Activated T-cell treated with anti-CD3 and anti-CD28 coated beads, Interleukin-2, amount 50 U/mL, for 4 hours (primary cell): ENCODE measurements around the gene ACSM4. TPM values are rescaled to one million over a fixed set of nuclear protein-coding genes. Genes with fewer than 3 reads are reported as not detected.
"Not testable (repeated sequence)": the region's sequence is repeated elsewhere in the genome, so short reads cannot be mapped to it uniquely, and the experiment has no call there.

Source experiments
- ATAC-seq, 2 donors: fragments of 200-7000 bp; cut with Tn5 transposase; one replicate each; pipeline ENCODE4 v1.10.0; 2021
- DNase-seq: peaks from one replicate; pipeline ENCODE4 v3.0.0-alpha.2; 2020
- H3K27me3 Mint-ChIP-seq: one replicate; pipeline ENCODE4 v1.8.0; 2021; ENCODE audit warnings: low read depth, mixed read lengths
- H3K36me3 Mint-ChIP-seq: one replicate; pipeline ENCODE4 v1.8.0; 2022; ENCODE audit warnings: mixed read lengths; ENCODE audit not compliant: insufficient read depth
- H3K4me1 Mint-ChIP-seq: one replicate; pipeline ENCODE4 v1.8.0; 2021; ENCODE audit warnings: low read depth, mixed read lengths
- H3K4me3 Mint-ChIP-seq: one replicate; pipeline ENCODE4 v1.8.0; 2021; ENCODE audit warnings: mild to moderate bottlenecking, moderate library complexity, mixed read lengths
- H3K9me3 Mint-ChIP-seq: one replicate; pipeline ENCODE4 v1.8.0; 2021; ENCODE audit warnings: mixed read lengths
- total RNA-seq, 3 donors: library from RNA; stranded (reverse); gene quantifications; one replicate each; pipeline ENCODE4 v1.2.1, GENCODE V29; 2021

The ACSM4 gene
- total RNA-seq, 3 donors from 2014 or later, result not detected

GRCh38 chr12:7303230-7303629 is 642 bp upstream of the ACSM4 start:
- no peaks in the 10 kb centered on the region for H3K36me3 Mint-ChIP-seq
- no peaks in the 10 kb centered on the region for H3K4me1 Mint-ChIP-seq
- H3K4me3 Mint-ChIP-seq, result no peak overlapping the region
- peaks cover 15% of the 10 kb centered on the region for H3K27me3 Mint-ChIP-seq
- ATAC-seq, result no peak
- DNase-seq, result no peak
- no peaks in the 10 kb centered on the region for H3K9me3 Mint-ChIP-seq

GRCh38 chr12:7304456-7304855 is 584 bp downstream of the ACSM4 start:
- no peaks in the 10 kb centered on the region for H3K36me3 Mint-ChIP-seq
- no peak for ATAC-seq
- no peaks in the 10 kb centered on the region for H3K9me3 Mint-ChIP-seq
- no peak overlapping the region for H3K4me3 Mint-ChIP-seq
- peaks cover 10% of the 10 kb centered on the region for H3K27me3 Mint-ChIP-seq
- H3K4me1 Mint-ChIP-seq, result no peaks in the 10 kb centered on the region
- DNase-seq, result no peak

GRCh38 chr12:7310070-7310469 is 6.2 kb downstream of the ACSM4 start:
- Mint-ChIP-seq H3K27me3 (no peaks in the 10 kb centered on the region), H3K9me3 (no peaks in the 10 kb centered on the region)
- DNase-seq, result no peak

GRCh38 chr12:7319930-7320329 is 16.1 kb downstream of the ACSM4 start:
- no peaks in the 10 kb centered on the region for H3K9me3 Mint-ChIP-seq
- DNase-seq, result no peak
- H3K4me3 Mint-ChIP-seq, result no peak overlapping the region
- no peak for ATAC-seq
- H3K4me1 Mint-ChIP-seq, result no peaks in the 10 kb centered on the region
- no peaks in the 10 kb centered on the region for H3K27me3 Mint-ChIP-seq
- H3K36me3 Mint-ChIP-seq, result no peaks in the 10 kb centered on the region

More at GRCh38 chr12:7310070-7310469, 6.2 kb downstream of the ACSM4 start:
- H3K4me3 Mint-ChIP-seq, result no peak overlapping the region
- no peaks in the 10 kb centered on the region for H3K36me3 Mint-ChIP-seq
- H3K4me1 Mint-ChIP-seq, result no peaks in the 10 kb centered on the region
- no peak for ATAC-seq

GRCh38 chr12:7321624-7322023 is 17.8 kb downstream of the ACSM4 start:
- ATAC-seq, result no peak

GRCh38 chr12:7322599-7322998 is 18.7 kb downstream of the ACSM4 start:
- no peak for ATAC-seq
- Mint-ChIP-seq H3K9me3 (no peaks in the 10 kb centered on the region), H3K4me1 (no peaks in the 10 kb centered on the region), H3K4me3 (no peak overlapping the region), H3K27me3 (peaks cover 1% of the 10 kb centered on the region), H3K36me3 (no peaks in the 10 kb centered on the region)
- DNase-seq, result no peak

More at GRCh38 chr12:7321624-7322023, 17.8 kb downstream of the ACSM4 start:
- no peaks in the 10 kb centered on the region for H3K9me3 Mint-ChIP-seq
- H3K4me1 Mint-ChIP-seq, result no peaks in the 10 kb centered on the region
- no peaks in the 10 kb centered on the region for H3K36me3 Mint-ChIP-seq
- DNase-seq, result no peak
- no peaks in the 10 kb centered on the region for H3K27me3 Mint-ChIP-seq
- H3K4me3 Mint-ChIP-seq, result no peak overlapping the region

GRCh38 chr12:7324176-7324575 is 20.3 kb downstream of the ACSM4 start:
- no peaks in the 10 kb centered on the region for H3K36me3 Mint-ChIP-seq
- no peaks in the 10 kb centered on the region for H3K9me3 Mint-ChIP-seq
- H3K4me3 Mint-ChIP-seq, result no peak overlapping the region
- H3K4me1 Mint-ChIP-seq, result no peaks in the 10 kb centered on the region
- DNase-seq (no peak), ATAC-seq (no peak)
- H3K27me3 Mint-ChIP-seq, result peaks cover 7% of the 10 kb centered on the region

- Mint-ChIP-seq H3K4me3 (no peak overlapping the region), H3K36me3 (no peaks in the 10 kb centered on the region), H3K4me1 (peaks cover 4% of the 10 kb centered on the region), H3K9me3 (no peaks in the 10 kb centered on the region), H3K27me3 (peaks cover 17% of the 10 kb centered on the region)
- DNase-seq, result no peak
- no peak for ATAC-seq
These were observed 24.0 kb downstream of the ACSM4 start for GRCh38 chr12:7327918-7328317.

- not testable (repeated sequence) for ATAC-seq, DNase-seq, H3K9me3 Mint-ChIP-seq
These were observed 33.9 kb downstream of the ACSM4 start for GRCh38 chr12:7337790-7338189.

GRCh38 chr12:7339675-7340074 is 35.8 kb downstream of the ACSM4 start:
- Mint-ChIP-seq H3K9me3 (peaks cover 12% of the 10 kb centered on the region), H3K27me3 (no peaks in the 10 kb centered on the region), H3K36me3 (peaks cover 1% of the 10 kb centered on the region), H3K4me3 (no peak overlapping the region), H3K4me1 (peaks cover 5% of the 10 kb centered on the region)
- no peak for DNase-seq
- ATAC-seq, result no peak

More at GRCh38 chr12:7337790-7338189, 33.9 kb downstream of the ACSM4 start:
- H3K36me3 Mint-ChIP-seq, H3K27me3 Mint-ChIP-seq, H3K4me3 Mint-ChIP-seq, H3K4me1 Mint-ChIP-seq: not testable (repeated sequence)

GRCh38 chr12:7344833-7345606 is 41.1 kb downstream of the ACSM4 start:
- DNase-seq (no peak), ATAC-seq (no peak)
- H3K4me3 Mint-ChIP-seq, result no peak overlapping the region
- H3K27me3 Mint-ChIP-seq, result peaks cover 1% of the 10 kb centered on the region
- peaks cover 10% of the 10 kb centered on the region for H3K4me1 Mint-ChIP-seq
- peaks cover 1% of the 10 kb centered on the region for H3K36me3 Mint-ChIP-seq
- peaks cover 27% of the 10 kb centered on the region for H3K9me3 Mint-ChIP-seq

- no peak overlapping the region for H3K4me3 Mint-ChIP-seq
- DNase-seq (no peak), ATAC-seq (no peak)
- peaks cover 5% of the 10 kb centered on the region for H3K27me3 Mint-ChIP-seq
- H3K36me3 Mint-ChIP-seq, result peaks cover 1% of the 10 kb centered on the region
- peaks cover 27% of the 10 kb centered on the region for H3K9me3 Mint-ChIP-seq
- peaks cover 15% of the 10 kb centered on the region for H3K4me1 Mint-ChIP-seq
These were observed 42.8 kb downstream of the ACSM4 start for GRCh38 chr12:7346551-7347225.

GRCh38 chr12:7349418-7349817 is 45.5 kb downstream of the ACSM4 start:
- ATAC-seq (no peak), DNase-seq (no peak)
- Mint-ChIP-seq H3K27me3 (peaks cover 5% of the 10 kb centered on the region), H3K36me3 (no peaks in the 10 kb centered on the region), H3K4me3 (no peak overlapping the region), H3K9me3 (peaks cover 16% of the 10 kb centered on the region), H3K4me1 (peaks cover 15% of the 10 kb centered on the region)

- ATAC-seq (peak in 1 of 2 donors; percentile 14), DNase-seq (no peak)
- H3K27me3 Mint-ChIP-seq, result peaks cover 8% of the 10 kb centered on the region
- H3K9me3 Mint-ChIP-seq, result peaks cover 3% of the 10 kb centered on the region
- H3K4me1 Mint-ChIP-seq, result peaks cover 14% of the 10 kb centered on the region
- H3K36me3 Mint-ChIP-seq, result no peaks in the 10 kb centered on the region
- H3K4me3 Mint-ChIP-seq, result no peak overlapping the region
These were observed 47.3 kb downstream of the ACSM4 start for GRCh38 chr12:7351177-7351576.

- Mint-ChIP-seq H3K27me3 (peaks cover 8% of the 10 kb centered on the region), H3K4me3 (no peak overlapping the region), H3K9me3 (no peaks in the 10 kb centered on the region), H3K4me1 (peaks cover 5% of the 10 kb centered on the region), H3K36me3 (no peaks in the 10 kb centered on the region)
- ATAC-seq, result no peak
- DNase-seq, result no peak
These were observed 48.8 kb downstream of the ACSM4 start for GRCh38 chr12:7352661-7353060.
